Measurements from ENCODE around the gene CCNE1.
"Not testable (repeated sequence)": the region's sequence is repeated elsewhere in the genome, so short reads cannot be mapped to it uniquely, and the experiment has no call there.

CCNE1 gene

DNA sequence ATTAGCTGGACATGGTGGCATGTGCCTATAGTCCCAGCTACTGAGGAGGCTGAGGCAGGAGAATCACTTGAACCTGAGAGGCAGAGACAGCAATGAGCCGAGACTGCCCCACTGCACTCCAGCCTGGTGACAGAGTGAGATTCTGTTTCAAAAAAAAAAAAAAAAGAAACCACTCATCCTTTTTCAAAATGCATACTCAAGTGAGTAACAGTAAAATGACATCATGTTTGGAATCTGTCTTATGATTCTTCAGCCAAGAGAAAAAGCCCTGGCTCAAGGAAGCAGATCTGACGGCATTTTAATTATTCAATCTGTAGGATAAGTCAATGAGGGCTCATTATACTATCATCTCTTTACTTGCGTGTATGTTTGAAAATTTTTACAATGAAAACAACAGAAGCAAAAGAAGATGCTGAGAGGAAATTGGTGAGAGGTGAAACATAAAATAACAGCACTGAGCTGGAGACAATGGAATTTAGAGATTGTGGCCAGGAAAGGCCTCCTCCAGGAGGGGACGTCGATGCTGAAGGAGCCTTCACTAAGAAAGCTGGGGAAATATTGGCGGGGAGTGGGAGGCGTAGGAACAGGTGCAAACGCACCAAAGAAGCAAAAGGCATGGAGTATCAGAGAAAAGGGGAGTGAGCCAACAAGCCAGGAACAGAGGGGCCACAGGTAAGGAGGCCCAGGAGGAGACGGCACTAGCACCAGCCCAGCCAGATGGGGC lies 12.9 kb upstream of the CCNE1 start:
- no peak for DNase-seq (ENCODE audit: extremely low read depth, insufficient read length)
- Histone ChIP-seq H3K36me3 (ENCODE audit: control insufficient read depth, insufficient read depth, low read length) (no peaks in the 10 kb centered on the region), H3K27me3 (replicated peaks; ENCODE audit: control insufficient read depth, insufficient read depth, low read length) (no peaks in the 10 kb centered on the region), H3K4me3 (replicated peaks; ENCODE audit: low read depth, low read length) (no peak overlapping the region)
- TF ChIP-seq, protein P1, sequence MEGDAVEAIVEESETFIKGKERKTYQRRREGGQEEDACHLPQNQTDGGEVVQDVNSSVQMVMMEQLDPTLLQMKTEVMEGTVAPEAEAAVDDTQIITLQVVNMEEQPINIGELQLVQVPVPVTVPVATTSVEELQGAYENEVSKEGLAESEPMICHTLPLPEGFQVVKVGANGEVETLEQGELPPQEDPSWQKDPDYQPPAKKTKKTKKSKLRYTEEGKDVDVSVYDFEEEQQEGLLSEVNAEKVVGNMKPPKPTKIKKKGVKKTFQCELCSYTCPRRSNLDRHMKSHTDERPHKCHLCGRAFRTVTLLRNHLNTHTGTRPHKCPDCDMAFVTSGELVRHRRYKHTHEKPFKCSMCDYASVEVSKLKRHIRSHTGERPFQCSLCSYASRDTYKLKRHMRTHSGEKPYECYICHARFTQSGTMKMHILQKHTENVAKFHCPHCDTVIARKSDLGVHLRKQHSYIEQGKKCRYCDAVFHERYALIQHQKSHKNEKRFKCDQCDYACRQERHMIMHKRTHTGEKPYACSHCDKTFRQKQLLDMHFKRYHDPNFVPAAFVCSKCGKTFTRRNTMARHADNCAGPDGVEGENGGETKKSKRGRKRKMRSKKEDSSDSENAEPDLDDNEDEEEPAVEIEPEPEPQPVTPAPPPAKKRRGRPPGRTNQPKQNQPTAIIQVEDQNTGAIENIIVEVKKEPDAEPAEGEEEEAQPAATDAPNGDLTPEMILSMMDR (IDR thresholded peaks at IDR 0.05; ENCODE audit: insufficient read depth, low read length, poor library complexity, severe bottlenecking) = no peak

DNA sequence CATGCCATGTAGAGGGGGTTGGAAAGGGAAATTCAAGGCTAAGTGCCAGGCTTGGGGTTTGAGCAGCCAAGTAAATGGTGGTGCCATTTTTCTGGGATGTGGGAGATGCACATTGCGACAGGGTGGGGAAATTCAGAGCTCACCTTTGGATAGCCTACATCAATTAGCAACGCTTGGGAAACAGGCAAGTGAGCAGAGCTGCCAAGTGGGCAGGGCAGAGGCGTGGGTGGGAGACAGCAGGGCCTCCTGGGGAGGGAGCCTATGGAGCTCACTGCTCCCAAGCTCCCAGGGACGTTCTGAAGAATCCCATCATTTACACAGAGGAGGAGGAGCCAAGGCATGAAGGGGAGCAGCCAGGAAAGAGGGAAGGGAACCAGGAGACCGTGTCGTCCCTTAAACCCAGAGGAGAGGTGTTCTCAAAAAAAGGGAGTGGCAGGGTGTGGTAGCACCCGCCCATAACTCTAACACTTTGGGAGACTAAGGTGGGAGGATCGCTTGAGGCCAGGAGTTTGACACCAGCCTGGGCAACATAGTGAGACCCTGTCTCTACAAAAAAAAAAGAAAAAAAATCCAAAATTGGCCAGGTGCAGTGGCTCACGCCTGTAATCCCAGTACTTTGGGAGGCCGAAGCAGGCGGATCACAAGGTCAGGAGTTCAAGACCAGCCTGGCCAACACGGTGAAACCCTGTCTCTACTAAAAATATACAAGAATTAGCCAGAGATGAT lies 11.5 kb upstream of the CCNE1 start:
- no peaks in the 10 kb centered on the region for H3K27me3 ChIP-seq (replicated peaks; ENCODE audit: control insufficient read depth, insufficient read depth, low read length)
- H3K36me3 ChIP-seq (ENCODE audit: control insufficient read depth, insufficient read depth, low read length) = no peaks in the 10 kb centered on the region
- TF ChIP-seq, protein P1 (IDR thresholded peaks at IDR 0.05; ENCODE audit: insufficient read depth, low read length, poor library complexity, severe bottlenecking) = no peak
- no peak overlapping the region for H3K4me3 ChIP-seq (replicated peaks; ENCODE audit: low read depth, low read length)
- no peak for DNase-seq (ENCODE audit: extremely low read depth, insufficient read length)

DNA sequence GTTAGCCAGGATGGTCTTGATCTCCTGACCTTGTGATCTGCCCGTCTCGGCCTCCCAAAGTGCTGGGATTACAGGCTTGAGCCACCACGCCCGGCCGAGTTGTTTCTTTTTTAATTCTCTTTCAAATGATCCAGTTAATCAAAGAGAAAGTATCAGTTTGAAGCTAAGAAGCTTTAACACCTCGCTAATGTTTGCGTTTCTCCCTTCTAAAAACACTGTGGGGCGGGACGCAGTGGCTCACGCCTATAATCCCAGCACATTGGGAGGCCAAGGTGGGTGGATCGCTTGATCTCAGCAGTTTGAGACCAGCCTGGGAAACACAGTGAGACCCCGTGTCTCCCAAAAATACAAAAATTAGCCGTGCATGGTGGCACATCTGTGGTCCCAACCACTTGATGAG lies 7.8 kb upstream of the CCNE1 start:
- not testable (repeated sequence) for H3K27me3 ChIP-seq (replicated peaks; ENCODE audit: control insufficient read depth, insufficient read depth, low read length); DNase-seq (ENCODE audit: extremely low read depth, insufficient read length); H3K4me3 ChIP-seq (replicated peaks; ENCODE audit: low read depth, low read length); H3K36me3 ChIP-seq (ENCODE audit: control insufficient read depth, insufficient read depth, low read length)

DNA sequence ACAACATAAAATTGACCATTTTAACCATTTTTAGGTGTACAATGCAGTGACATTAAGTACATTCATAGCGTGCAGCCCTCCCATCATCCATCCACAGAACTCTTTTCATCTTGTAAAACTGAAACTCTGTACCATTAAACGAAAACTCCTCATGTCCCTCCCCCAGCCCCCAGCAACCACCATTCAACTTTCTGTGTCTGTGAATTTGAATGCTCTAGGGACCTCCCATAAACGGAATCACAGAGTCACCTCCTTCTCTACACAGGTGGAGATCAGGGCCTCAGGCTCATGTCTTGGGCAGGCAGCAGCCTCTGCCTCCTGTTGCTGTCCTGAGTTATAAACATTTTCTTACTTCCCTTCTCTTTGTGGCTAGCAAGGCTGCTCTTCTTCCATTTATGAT lies 7.3 kb upstream of the CCNE1 start:
- Histone ChIP-seq H3K27me3 (replicated peaks; ENCODE audit: control insufficient read depth, insufficient read depth, low read length) (no peaks in the 10 kb centered on the region), H3K4me3 (replicated peaks; ENCODE audit: low read depth, low read length) (no peak overlapping the region), H3K36me3 (ENCODE audit: control insufficient read depth, insufficient read depth, low read length) (no peaks in the 10 kb centered on the region)
- TF ChIP-seq, protein P1 (IDR thresholded peaks at IDR 0.05; ENCODE audit: insufficient read depth, low read length, poor library complexity, severe bottlenecking) = no peak
- DNase-seq (ENCODE audit: extremely low read depth, insufficient read length) = no peak

DNA sequence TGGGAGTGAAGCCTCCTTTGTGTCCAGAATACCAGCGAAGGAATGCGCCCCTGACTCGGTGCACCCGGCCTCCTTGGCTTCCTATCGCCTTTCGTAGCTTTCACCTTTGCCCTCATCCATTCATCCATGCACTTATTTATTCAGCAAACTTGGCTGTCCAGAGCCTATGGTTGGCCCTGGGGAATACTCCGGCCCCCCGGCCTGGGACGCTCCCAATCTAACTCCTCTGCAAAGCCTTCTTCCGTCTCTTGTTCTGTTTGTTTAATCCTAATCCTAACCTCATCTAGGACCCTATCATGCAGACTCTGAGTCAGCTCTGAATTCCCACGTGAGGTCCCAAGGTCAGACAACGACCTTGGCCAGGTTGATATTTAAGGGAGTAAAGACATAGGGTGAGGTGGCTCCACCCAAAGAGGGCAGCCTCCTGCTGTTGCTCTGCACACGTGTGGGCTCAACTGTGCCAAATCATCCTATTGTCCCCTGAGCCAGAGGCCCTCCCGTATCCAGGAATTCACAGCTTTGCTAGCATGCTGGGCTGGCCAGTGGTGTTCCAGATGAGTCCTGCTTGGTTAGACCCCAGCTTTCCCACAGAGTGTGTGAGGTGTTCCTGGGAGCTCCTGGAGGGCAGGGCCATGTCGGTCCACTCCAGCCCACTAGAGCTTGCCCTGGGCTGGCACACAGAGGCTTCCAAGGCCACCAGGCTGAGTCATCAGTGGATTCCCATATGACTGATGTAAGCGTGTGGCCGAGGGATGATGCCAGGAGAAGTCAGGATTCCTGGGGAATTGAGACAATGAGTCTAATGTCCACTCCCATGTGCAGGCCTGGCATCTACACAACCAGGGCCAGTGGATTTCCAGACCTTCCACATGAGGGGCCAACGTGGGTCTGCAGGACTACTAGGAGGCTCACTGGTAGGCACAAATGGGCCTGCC lies 6.5 kb upstream of the CCNE1 start:
- no peak for DNase-seq (ENCODE audit: extremely low read depth, insufficient read length)
- Histone ChIP-seq H3K4me3 (replicated peaks; ENCODE audit: low read depth, low read length) (no peak overlapping the region), H3K36me3 (ENCODE audit: control insufficient read depth, insufficient read depth, low read length) (no peaks in the 10 kb centered on the region), H3K27me3 (replicated peaks; ENCODE audit: control insufficient read depth, insufficient read depth, low read length) (no peaks in the 10 kb centered on the region)
- TF ChIP-seq, protein P1 (IDR thresholded peaks at IDR 0.05; ENCODE audit: insufficient read depth, low read length, poor library complexity, severe bottlenecking) = no peak
